AG08396 (cell line): ENCODE results near the gene FOLR1.

Experiments
- DNase-seq: peaks from one replicate; pipeline ENCODE4 v3.0.0; 2012; ENCODE audit warnings: low spot score, mixed read lengths

Gene FOLR1

GRCh38 chr11:72235351-72236057 lies 43.6 kb downstream of the FOLR1 start:
- DNase-seq = peak; percentile 8

GRCh38 chr11:72236083-72236697 lies 44.2 kb downstream of the FOLR1 start:
- DNase-seq = peak; percentile 50

- DNase-seq = peak; percentile 5
Measured at GRCh38 chr11:72236774-72237111, 44.8 kb downstream of the FOLR1 start.

- DNase-seq = peak; percentile 3
Measured at GRCh38 chr11:72237112-72237931, 45.4 kb downstream of the FOLR1 start.

GRCh38 chr11:72238040-72238450 lies 46.1 kb downstream of the FOLR1 start:
- peak; percentile 91 for DNase-seq

- DNase-seq = peak; percentile 15
Measured at GRCh38 chr11:72238492-72239312, 46.8 kb downstream of the FOLR1 start.

- peak; percentile 80 for DNase-seq
Measured at GRCh38 chr11:72239313-72239848, 47.4 kb downstream of the FOLR1 start.

- DNase-seq = peak; percentile 81
Measured at GRCh38 chr11:72239849-72240460, 48.0 kb downstream of the FOLR1 start.

- peak; percentile 53 for DNase-seq
Measured at GRCh38 chr11:72240461-72241290, 48.7 kb downstream of the FOLR1 start.

- peak; percentile 8 for DNase-seq
Measured at GRCh38 chr11:72241291-72241781, 49.4 kb downstream of the FOLR1 start.

GRCh38 chr11:72242141-72242540 lies 50.2 kb downstream of the FOLR1 start:
- peak; percentile 12 for DNase-seq

GRCh38 chr11:72243173-72244059 lies 51.5 kb downstream of the FOLR1 start:
- DNase-seq = peak; percentile 12

- peak; percentile 15 for DNase-seq
Measured at GRCh38 chr11:72244060-72244360, 52.1 kb downstream of the FOLR1 start, which contains the start of gene PHOX2A. TSS of gene PHOX2A (minus strand) at chr11:72244176. CDS start at chr11:72244004, 172 bp downstream.

GRCh38 chr11:72244361-72245262 lies 52.7 kb downstream of the FOLR1 start:
- DNase-seq = peak; percentile 27

GRCh38 chr11:72245263-72245816 lies 53.4 kb downstream of the FOLR1 start:
- DNase-seq = peak; percentile 7
